Adrenal gland (tissue), 5 donors: ENCODE results near the gene HLA-F.

Experiments used
- CTCF ChIP-seq, 6 experiments: fragments of 450-650 bp in 4 of 6; fragments of 200-600 bp in 2 of 6; sonication (generic) in 1 of 6; IDR thresholded peaks; 1 replicate in 5 of 6; 2 replicates in 1 of 6; pipeline versions ENCODE4 v1.5.1 to v1.8.0; 2016 to 2021; ENCODE audit warnings: antibody characterized with exemption in 6 of 6, mild to moderate bottlenecking in 2 of 6, moderate library complexity in 1 of 6
- POLR2A ChIP-seq, 2 donors: fragments of 450-650 bp; IDR thresholded peaks; one replicate each; pipeline ENCODE4 v1.6.1; 2017; ENCODE audit warnings: antibody characterized with exemption in 2 of 2, mild to moderate bottlenecking in 2 of 2, moderate library complexity in 1 of 2
- donor health status: DM: no; HTN: no; CAD: no.

- TF ChIP-seq CTCF (IDR thresholded peaks at IDR 0.05), result peak in 3 of 6 experiments; percentile 31 to 54 (median 41)
- TF ChIP-seq POLR2A (IDR thresholded peaks at IDR 0.05), result no peak
Observed at GRCh38 chr6:29702519-29703103, 20.6 kb upstream of the HLA-F start.
